Naive thymus-derived CD8-positive, alpha-beta T cell (primary cell): ENCODE data around the gene NOTCH1. TPM values are rescaled to one million over a fixed set of nuclear protein-coding genes. Genes with fewer than 3 reads are reported as not detected.

Source experiments
- microRNA-seq: library from miRNA; unstranded; fragments of <30 nt; microRNA quantifications from one replicate; pipeline ENCODE4 v1.2.0, GENCODE V29; 2022; ENCODE audit warnings: borderline microRNAs expressed
- polyA plus RNA-seq, 3 donors: library from polyadenylated mRNA; unstranded; fragments of 300-500 nt; fragmentation: Illumina TruSeq; gene quantifications; one replicate each; pipeline ENCODE4 v1.2.3, GENCODE V29; 2021
- total RNA-seq, 8 experiments: library from RNA in 2 of 8; stranded (reverse) in 2 of 8; gene quantifications; one replicate each; pipeline ENCODE4 v1.2.3 and lab custom pipeline; 2021 to 2026

Gene NOTCH1
- total and polyA plus RNA-seq, 5 experiments from 2014 or later: 1.3 to 84.3 (median 5.9) TPM

Small RNAs within 50 kb of the gene (microRNA-seq; reads per million reads assigned to microRNA genes)
- gene MIR4673 (not detected), gene MIR4674 (not detected)

Other genes starting within 250 kb of the NOTCH1 start
- not detected for gene CCDC187, start 242.0 kb downstream of the NOTCH1 start, total RNA-seq
- not detected for gene CCDC187, start 242.0 kb downstream of the NOTCH1 start, polyA plus RNA-seq
- 10 to 100 TPM; 10.0 to 11.6 TPM for gene GPSM1, start 218.5 kb downstream of the NOTCH1 start, total RNA-seq
- gene GPSM1, start 218.5 kb downstream of the NOTCH1 start, polyA plus RNA-seq: under 1 TPM; 0.50 to 0.98 (median 0.82) TPM
- 10 to 100 TPM; 32.8 to 33.3 TPM for gene DNLZ, start 182.3 kb downstream of the NOTCH1 start, total RNA-seq
- gene DNLZ, start 182.3 kb downstream of the NOTCH1 start, polyA plus RNA-seq: 10 to 100 TPM; 51.6 to 58.1 (median 52.9) TPM
- under 1 TPM; 0.70 to 0.85 TPM for gene CARD9, start 172.4 kb downstream of the NOTCH1 start, total RNA-seq
- under 1 TPM; 0.08 to 0.21 (median 0.12) TPM for gene CARD9, start 172.4 kb downstream of the NOTCH1 start, polyA plus RNA-seq
- 10 to 100 TPM; 13.7 to 15.6 TPM for gene SNAPC4, start 145.9 kb downstream of the NOTCH1 start, total RNA-seq
- 1 to 10 TPM in 2 of 3 donors, under 1 TPM in 1; 0.90 to 2.0 (median 1.3) TPM for gene SNAPC4, start 145.9 kb downstream of the NOTCH1 start, polyA plus RNA-seq
- 10 to 100 TPM; 88.1 to 96.0 TPM for gene ENTR1, start 135.4 kb downstream of the NOTCH1 start, total RNA-seq
- gene ENTR1, start 135.4 kb downstream of the NOTCH1 start, polyA plus RNA-seq: 10 to 100 TPM in 2 of 3 donors, 1 to 10 TPM in 1; 9.7 to 16.8 (median 11.4) TPM
- 10 to 100 TPM; 67.8 to 73.2 TPM for gene PMPCA, start 135.4 kb downstream of the NOTCH1 start, total RNA-seq
- 10 to 100 TPM; 37.0 to 47.0 (median 42.1) TPM for gene PMPCA, start 135.4 kb downstream of the NOTCH1 start, polyA plus RNA-seq
- gene INPP5E, start 106.2 kb downstream of the NOTCH1 start, total RNA-seq: 10 to 100 TPM; 26.4 to 27.3 TPM
- gene INPP5E, start 106.2 kb downstream of the NOTCH1 start, polyA plus RNA-seq: 1 to 10 TPM in 2 of 3 donors, under 1 TPM in 1; 0.90 to 4.4 (median 2.1) TPM
- 10 to 100 TPM; 83.4 to 84.8 TPM for gene SEC16A, start 63.0 kb downstream of the NOTCH1 start, total RNA-seq
- gene SEC16A, start 63.0 kb downstream of the NOTCH1 start, polyA plus RNA-seq: 10 to 100 TPM; 14.2 to 35.8 (median 26.2) TPM
- gene EGFL7, start 116.9 kb upstream of the NOTCH1 start, total RNA-seq: 1 to 10 TPM in 1 of 2 experiments, under 1 TPM in 1; 0.36 to 1.2 TPM
- under 1 TPM in 2 of 3 donors, not detected in 1; 0.48 to 0.70 TPM for gene EGFL7, start 116.9 kb upstream of the NOTCH1 start, polyA plus RNA-seq
- 1 to 10 TPM; 3.0 to 5.8 TPM for gene AGPAT2, start 141.4 kb upstream of the NOTCH1 start, total RNA-seq
- 10 to 100 TPM; 10.7 to 24.8 (median 14.6) TPM for gene AGPAT2, start 141.4 kb upstream of the NOTCH1 start, polyA plus RNA-seq
- gene DIPK1B, start 166.5 kb upstream of the NOTCH1 start, total RNA-seq: 1 to 10 TPM in 1 of 2 experiments, under 1 TPM in 1; 0.58 to 1.1 TPM
- gene DIPK1B, start 166.5 kb upstream of the NOTCH1 start, polyA plus RNA-seq: under 1 TPM in 1 of 3 donors, not detected in 2; 0.07 TPM
- gene LCN10, start 196.9 kb upstream of the NOTCH1 start, total RNA-seq: 10 to 100 TPM; 11.0 to 11.1 TPM
- gene LCN10, start 196.9 kb upstream of the NOTCH1 start, polyA plus RNA-seq: 1 to 10 TPM in 2 of 3 donors, under 1 TPM in 1; 0.60 to 6.6 (median 3.1) TPM
- gene LCN6, start 202.5 kb upstream of the NOTCH1 start, total RNA-seq: not detected
- gene LCN6, start 202.5 kb upstream of the NOTCH1 start, polyA plus RNA-seq: not detected
- gene LCN8, start 212.2 kb upstream of the NOTCH1 start, total RNA-seq: 1 to 10 TPM; 1.4 to 2.6 TPM
- not detected for gene LCN8, start 212.2 kb upstream of the NOTCH1 start, polyA plus RNA-seq
- gene LCN15, start 218.5 kb upstream of the NOTCH1 start, total RNA-seq: not detected
- gene LCN15, start 218.5 kb upstream of the NOTCH1 start, polyA plus RNA-seq: not detected
- gene TMEM141, start 245.3 kb upstream of the NOTCH1 start, total RNA-seq: 10 to 100 TPM; 49.7 to 51.6 TPM
- gene TMEM141, start 245.3 kb upstream of the NOTCH1 start, polyA plus RNA-seq: 10 to 100 TPM; 34.2 to 40.5 (median 37.3) TPM